WI38 (cell line): ENCODE results near the gene LMF1.

Experiments used
- H3K4me3 ChIP-seq: 2 replicates; pipeline ENCODE4 v1.5.1; 2011; ENCODE audit warnings: low read depth, mild to moderate bottlenecking, control low read depth, low read length
- CTCF ChIP-seq: IDR thresholded peaks from 2 replicates; pipeline ENCODE4 v1.5.1; 2012; ENCODE audit warnings: low read depth, mild to moderate bottlenecking, control low read depth, low read length

The LMF1 gene

GRCh38 chr16:935684-936083 is 35.1 kb downstream of the LMF1 start:
- no peak for TF ChIP-seq CTCF
- no peak overlapping the region for H3K4me3 ChIP-seq

DNA sequence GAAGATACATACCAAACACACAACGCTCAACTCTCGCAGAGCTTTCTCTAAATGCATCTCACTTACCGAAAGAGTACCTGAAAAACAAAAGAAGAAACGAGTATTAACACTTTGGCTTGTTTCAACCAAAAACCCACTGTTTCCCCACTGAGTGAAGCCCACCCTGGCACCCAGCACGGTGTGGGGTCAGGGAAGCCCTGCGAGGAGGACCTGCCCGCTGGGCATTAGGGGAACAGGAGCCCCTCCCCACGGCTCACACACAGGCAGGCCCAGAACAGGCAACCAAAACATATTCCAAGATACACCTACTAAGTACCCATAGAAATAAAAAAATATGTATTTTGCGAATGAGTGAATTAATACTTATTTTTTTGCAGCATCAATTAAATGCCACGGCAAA is 36.6 kb downstream of the LMF1 start:
- H3K4me3 ChIP-seq, result no peak overlapping the region
- TF ChIP-seq CTCF, result no peak

DNA sequence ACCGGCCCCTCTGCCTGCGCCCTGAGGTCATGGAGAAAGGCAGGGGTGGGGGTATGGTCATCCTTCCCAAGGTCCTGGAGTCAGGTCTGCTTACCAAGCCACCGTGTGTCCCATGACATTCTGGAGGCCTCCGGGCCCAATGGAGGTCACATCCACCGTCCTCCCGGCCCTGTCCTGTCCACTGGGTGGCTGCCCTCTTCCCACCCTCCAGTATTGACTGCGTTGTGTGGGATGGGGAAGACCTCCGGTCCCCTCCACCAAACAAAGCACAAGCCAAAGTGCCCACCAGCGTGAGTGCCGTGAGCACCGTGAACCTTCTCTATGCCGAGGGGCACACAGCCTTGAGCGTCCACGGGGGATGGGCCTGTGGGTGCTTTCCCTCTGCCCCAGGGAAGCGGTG is 37.2 kb downstream of the LMF1 start:
- no peak overlapping the region for H3K4me3 ChIP-seq
- no peak for TF ChIP-seq CTCF

GRCh38 chr16:932831-933330 is 37.9 kb downstream of the LMF1 start:
- no peak overlapping the region for H3K4me3 ChIP-seq
- TF ChIP-seq CTCF, result no peak

DNA sequence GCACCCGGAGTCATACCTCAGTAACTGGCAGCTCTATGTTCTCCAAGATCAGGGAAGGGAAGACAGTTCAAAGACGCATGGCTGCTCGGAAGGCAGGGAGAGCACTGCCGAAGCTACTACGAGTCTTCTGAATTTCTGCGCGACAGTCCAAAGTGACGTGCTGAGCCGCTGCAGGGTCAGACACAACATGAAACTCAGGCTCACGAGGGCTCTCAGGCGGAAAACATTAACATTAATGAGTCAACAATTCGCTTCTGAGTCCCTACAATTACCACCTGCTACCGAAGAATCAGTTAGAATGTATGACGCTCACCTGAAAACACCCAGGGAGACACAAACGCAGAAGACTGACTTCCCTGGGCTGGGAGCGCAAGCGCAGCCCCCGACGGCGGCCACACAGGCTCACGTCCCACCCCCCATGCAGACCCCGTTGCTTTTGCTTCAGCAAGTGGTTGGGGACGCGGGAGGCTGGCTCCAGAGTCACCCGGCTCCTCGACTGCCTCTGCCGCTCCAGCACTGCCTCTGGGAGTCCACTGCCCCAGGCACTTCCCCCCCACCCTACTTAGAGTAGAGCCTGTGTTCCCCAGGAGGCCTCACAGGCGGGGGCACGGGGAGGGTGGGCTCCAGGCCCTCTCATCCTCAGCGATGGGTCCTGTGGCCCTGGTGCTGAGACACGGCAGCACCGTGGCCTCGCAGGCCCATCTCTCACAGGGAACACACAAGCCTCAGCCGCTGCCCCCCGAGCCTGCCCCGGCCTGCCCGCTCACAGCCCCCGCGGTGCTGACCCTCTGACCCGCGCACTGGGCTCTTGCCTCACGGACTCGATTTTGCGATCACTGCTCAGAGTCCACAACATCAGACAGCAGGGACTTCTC is 38.9 kb downstream of the LMF1 start:
- H3K4me3 ChIP-seq, result no peak overlapping the region
- TF ChIP-seq CTCF, result no peak

DNA sequence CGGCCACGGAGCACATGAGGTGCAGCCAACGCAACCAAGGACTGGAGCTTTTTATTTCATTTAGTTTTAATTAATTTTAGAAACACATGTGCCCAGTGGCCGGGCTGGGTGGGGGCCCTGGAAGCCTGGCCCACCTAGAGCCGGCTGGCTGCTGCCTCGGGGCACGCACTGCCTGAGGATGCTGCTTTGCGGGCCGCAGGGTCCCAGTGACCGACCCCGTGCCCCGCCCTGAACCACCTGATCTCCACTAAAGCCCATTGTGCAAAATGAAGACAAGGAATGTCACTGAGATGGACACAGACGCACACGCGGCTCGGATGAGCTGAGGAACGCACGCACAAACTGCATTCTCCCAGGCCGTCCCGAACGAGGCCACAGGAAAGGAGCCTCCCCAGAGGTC is 39.6 kb downstream of the LMF1 start:
- no peak for TF ChIP-seq CTCF
- H3K4me3 ChIP-seq, result no peak overlapping the region

GRCh38 chr16:930511-930910 is 40.3 kb downstream of the LMF1 start:
- no peak for TF ChIP-seq CTCF
- no peak overlapping the region for H3K4me3 ChIP-seq
